Measurements from ENCODE around the gene PRX. TPM values are rescaled to one million over a fixed set of nuclear protein-coding genes. Genes with fewer than 3 reads are reported as not detected.
"Not testable (repeated sequence)": the region's sequence is repeated elsewhere in the genome, so short reads cannot be mapped to it uniquely, and the experiment has no call there.

The PRX gene
- total RNA-seq, 1 experiment from 2014 or later: 4.8 TPM

DNA sequence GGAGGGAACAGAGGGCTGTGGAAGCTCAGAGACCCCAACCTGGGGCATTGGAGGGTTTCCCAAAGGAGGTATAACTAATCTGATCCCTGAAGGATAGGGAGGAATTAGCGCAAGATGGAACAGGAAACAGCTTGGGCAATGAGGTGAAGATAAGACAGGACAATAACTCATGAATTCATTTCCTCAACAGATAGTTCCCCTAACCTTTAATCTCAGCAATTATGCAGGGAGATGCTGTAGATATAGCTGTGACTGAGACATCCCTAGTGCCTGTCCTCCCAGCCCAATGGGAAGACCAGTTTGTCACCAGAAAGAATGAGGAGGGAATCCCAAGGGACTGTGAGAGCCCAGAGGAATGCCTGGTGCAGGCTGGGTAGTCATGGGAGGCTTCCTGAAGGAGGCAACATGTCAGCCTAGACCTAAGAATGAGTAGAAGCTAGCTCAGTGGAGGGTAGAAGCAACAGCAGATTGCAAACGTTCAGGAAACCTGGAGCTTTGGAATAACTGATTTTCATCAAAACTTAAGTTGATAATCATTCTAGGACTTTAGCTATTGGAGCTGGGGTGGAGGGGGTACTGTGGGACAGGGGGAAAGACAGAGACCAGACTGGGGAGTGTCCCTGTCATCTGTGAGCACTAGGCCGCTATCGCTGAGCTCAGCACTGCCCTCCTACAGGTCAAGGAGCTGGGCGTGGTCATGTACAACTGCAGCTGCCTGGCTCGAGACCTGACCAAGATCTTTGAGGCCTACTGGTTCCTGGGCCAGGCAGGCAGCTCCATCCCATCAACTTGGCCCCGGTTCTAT lies 42.0 kb downstream of the PRX start:
- ATAC-seq: no peak
- Histone ChIP-seq H3K4me1 (ENCODE audit: control insufficient read depth in 1 of 2, insufficient read depth in 2 of 2, low read length in 2 of 2) (no peaks in the 10 kb centered on the region), H3K4me3 (replicated peaks in 1 of 2; ENCODE audit: low read depth in 1 of 2, low read length in 2 of 2) (no peak overlapping the region), H3K36me3 (ENCODE audit: control insufficient read depth in 1 of 2, insufficient read depth in 2 of 2, low read length in 2 of 2) (peaks cover 0 to 5% of the 10 kb centered on the region in 2 experiments; a peak in 2 of 4 replicates), H3K4me2 (ENCODE audit: low read length) (no peak overlapping the region), H3K27ac (ENCODE audit: low read depth, low read length) (no peak overlapping the region), H3K9me2 (ENCODE audit: insufficient read depth) (no peaks in the 10 kb centered on the region), H2AFZ (ENCODE audit: low read depth, low read length, poor library complexity, severe bottlenecking) (no peak overlapping the region), H3K79me2 (ENCODE audit: insufficient read depth, low read length) (no peaks in the 10 kb centered on the region), H3K9me3 (ENCODE audit: control insufficient read depth in 1 of 2, insufficient read depth in 1 of 2, low read depth in 1 of 2, low read length in 2 of 2) (no peaks in the 10 kb centered on the region), H3K27me3 (ENCODE audit: insufficient read depth, low read length) (no peaks in the 10 kb centered on the region), H3K9ac (ENCODE audit: low read length) (no peak overlapping the region), H4K20me1 (ENCODE audit: insufficient read depth) (no peaks in the 10 kb centered on the region)
- ChIA-PET RAD21 (ENCODE audit: low non-redundant PET in 1 of 2, low total read pairs in 2 of 2, uncharacterized antibody in 2 of 2, unreplicated experiment in 2 of 2) (no interaction called here), CTCF (interaction anchor here (1.1 kb wide), 1 partner anchor 160 kb away, joined by 7 read pairs; no protein-coding TSS in a partner anchor), POLR2A (no interaction called here)
- intact Hi-C loops (cut with micrococcal nuclease): no loop called here
- no TSS peak for BruUV-seq (replicated peaks)
- TF ChIP-seq SRF (IDR thresholded peaks at IDR 0.05; ENCODE audit: low read depth) (no peak), EZH2 (IDR thresholded peaks at IDR 0.05) (no peak), POLR2AphosphoS5 (IDR thresholded peaks at IDR 0.05; ENCODE audit: low read depth, low read length) (no peak), CBX3 (IDR thresholded peaks at IDR 0.05; ENCODE audit: low read depth) (no peak), SIN3A (IDR thresholded peaks at IDR 0.05; ENCODE audit: low read depth) (no peak), ZFX (IDR thresholded peaks at IDR 0.05) (no peak), POLR2A (IDR thresholded peaks at IDR 0.05; ENCODE audit: borderline replicate concordance, extremely low read depth, insufficient read depth, insufficient read length) (no peak), YY1 (IDR thresholded peaks at IDR 0.05; ENCODE audit: extremely low read depth, insufficient replicate concordance, low read depth, low read length) (no peak), FOSL1 (IDR thresholded peaks at IDR 0.05; ENCODE audit: low read depth) (no peak), SP1 (IDR thresholded peaks at IDR 0.05; ENCODE audit: low read depth) (no peak), EZH2phosphoT487 (IDR thresholded peaks at IDR 0.05; ENCODE audit: borderline replicate concordance) (no peak), EGR1 (IDR thresholded peaks at IDR 0.05; ENCODE audit: low read depth) (no peak), RAD21 (IDR thresholded peaks at IDR 0.05; ENCODE audit: low read depth) (no peak), MAX (IDR thresholded peaks at IDR 0.05) (no peak)
- TF ChIP-seq, protein P1, sequence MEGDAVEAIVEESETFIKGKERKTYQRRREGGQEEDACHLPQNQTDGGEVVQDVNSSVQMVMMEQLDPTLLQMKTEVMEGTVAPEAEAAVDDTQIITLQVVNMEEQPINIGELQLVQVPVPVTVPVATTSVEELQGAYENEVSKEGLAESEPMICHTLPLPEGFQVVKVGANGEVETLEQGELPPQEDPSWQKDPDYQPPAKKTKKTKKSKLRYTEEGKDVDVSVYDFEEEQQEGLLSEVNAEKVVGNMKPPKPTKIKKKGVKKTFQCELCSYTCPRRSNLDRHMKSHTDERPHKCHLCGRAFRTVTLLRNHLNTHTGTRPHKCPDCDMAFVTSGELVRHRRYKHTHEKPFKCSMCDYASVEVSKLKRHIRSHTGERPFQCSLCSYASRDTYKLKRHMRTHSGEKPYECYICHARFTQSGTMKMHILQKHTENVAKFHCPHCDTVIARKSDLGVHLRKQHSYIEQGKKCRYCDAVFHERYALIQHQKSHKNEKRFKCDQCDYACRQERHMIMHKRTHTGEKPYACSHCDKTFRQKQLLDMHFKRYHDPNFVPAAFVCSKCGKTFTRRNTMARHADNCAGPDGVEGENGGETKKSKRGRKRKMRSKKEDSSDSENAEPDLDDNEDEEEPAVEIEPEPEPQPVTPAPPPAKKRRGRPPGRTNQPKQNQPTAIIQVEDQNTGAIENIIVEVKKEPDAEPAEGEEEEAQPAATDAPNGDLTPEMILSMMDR (IDR thresholded peaks at IDR 0.05 in 2 of 3, conservative IDR thresholded peaks at IDR 0.05 in 1 of 3; ENCODE audit: borderline replicate concordance in 1 of 3, insufficient read depth in 1 of 3, low read depth in 2 of 3, low read length in 2 of 3): no peak
- DNase-seq (ENCODE audit: low read depth, low spot score): no peak

DNA sequence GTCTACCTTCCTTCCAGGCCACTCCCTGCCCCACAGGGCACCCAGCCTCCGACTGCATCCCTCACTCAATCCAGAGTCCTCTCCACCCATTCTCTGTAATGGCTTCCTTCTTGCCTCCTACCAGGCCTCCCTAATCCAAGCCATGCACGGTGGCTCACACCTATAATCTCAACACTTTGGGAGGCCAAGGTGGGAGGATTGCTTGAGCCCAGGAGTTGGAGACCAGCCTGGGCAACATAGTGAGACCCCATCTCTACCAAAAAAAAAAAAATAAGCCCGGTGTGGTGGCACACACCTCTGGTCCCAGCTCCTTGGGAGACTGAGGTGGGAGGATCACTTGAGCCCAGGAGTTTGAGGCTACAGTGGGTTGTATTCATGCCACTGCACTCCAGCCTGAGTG lies 42.9 kb downstream of the PRX start:
- H3K4me1 ChIP-seq (ENCODE audit: control insufficient read depth in 1 of 2, insufficient read depth in 2 of 2, low read length in 2 of 2); H3K79me2 ChIP-seq (ENCODE audit: insufficient read depth, low read length); ATAC-seq; H3K9me2 ChIP-seq (ENCODE audit: insufficient read depth); H3K27ac ChIP-seq (ENCODE audit: low read depth, low read length); intact Hi-C loops (cut with micrococcal nuclease); H3K4me3 ChIP-seq (replicated peaks in 1 of 2; ENCODE audit: low read depth in 1 of 2, low read length in 2 of 2); H3K36me3 ChIP-seq (ENCODE audit: control insufficient read depth in 1 of 2, insufficient read depth in 2 of 2, low read length in 2 of 2); CTCF ChIA-PET; POLR2A ChIA-PET; H2AFZ ChIP-seq (ENCODE audit: low read depth, low read length, poor library complexity, severe bottlenecking); H3K27me3 ChIP-seq (ENCODE audit: insufficient read depth, low read length); DNase-seq (ENCODE audit: low read depth, low spot score); H4K20me1 ChIP-seq (ENCODE audit: insufficient read depth); H3K9me3 ChIP-seq (ENCODE audit: control insufficient read depth in 1 of 2, insufficient read depth in 1 of 2, low read depth in 1 of 2, low read length in 2 of 2); RAD21 ChIA-PET (ENCODE audit: low non-redundant PET in 1 of 2, low total read pairs in 2 of 2, uncharacterized antibody in 2 of 2, unreplicated experiment in 2 of 2); BruUV-seq (replicated peaks); H3K9ac ChIP-seq (ENCODE audit: low read length); H3K4me2 ChIP-seq (ENCODE audit: low read length): not testable (repeated sequence)
